HK-2 (cell line): ENCODE data around the gene EFEMP2.

Experiments
- DNase-seq: peaks from one replicate; pipeline ENCODE4 v3.0.0-alpha.2; 2018; ENCODE audit not compliant: unreplicated experiment

EFEMP2 gene

DNA sequence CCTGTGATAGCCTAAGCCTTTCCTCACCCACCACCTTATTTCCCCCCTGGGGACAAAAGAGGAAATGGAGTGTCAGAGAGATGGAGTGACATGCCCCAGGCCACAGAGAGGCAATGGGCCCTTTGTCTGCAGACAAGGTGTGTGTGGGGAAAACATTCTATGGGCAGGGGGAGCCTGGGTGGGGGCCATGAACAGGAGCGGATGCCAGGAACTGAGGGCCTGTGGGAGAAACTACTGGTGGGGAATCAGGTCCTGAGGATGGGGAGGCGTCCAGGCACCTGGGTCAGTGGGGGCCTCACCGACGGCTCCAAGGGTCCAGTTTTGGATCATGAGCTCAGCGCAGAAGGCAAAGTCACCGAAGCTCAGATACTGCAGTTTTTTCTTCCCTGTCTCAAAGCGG lies 12.6 kb upstream of the EFEMP2 start:
- DNase-seq = no peak

DNA sequence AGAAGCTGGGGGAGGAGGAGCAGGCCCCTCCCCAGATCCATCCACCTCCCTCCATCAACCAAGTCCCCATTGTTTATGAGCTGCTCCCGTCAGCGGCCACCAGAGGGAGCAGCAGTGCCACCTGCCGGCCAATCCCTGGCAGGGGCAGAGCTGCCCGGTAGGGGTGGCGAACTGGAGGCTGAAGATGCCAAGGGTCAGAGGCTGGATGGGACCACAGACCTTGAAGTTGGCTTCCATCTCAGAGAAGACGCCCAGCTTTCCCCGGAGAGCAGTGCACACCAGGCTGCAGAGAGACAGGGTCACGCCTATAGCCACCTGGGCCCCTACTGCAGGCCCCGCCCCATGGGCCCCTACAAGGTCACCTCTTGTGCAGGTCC lies 12.1 kb upstream of the EFEMP2 start:
- DNase-seq = peak; percentile 73

DNA sequence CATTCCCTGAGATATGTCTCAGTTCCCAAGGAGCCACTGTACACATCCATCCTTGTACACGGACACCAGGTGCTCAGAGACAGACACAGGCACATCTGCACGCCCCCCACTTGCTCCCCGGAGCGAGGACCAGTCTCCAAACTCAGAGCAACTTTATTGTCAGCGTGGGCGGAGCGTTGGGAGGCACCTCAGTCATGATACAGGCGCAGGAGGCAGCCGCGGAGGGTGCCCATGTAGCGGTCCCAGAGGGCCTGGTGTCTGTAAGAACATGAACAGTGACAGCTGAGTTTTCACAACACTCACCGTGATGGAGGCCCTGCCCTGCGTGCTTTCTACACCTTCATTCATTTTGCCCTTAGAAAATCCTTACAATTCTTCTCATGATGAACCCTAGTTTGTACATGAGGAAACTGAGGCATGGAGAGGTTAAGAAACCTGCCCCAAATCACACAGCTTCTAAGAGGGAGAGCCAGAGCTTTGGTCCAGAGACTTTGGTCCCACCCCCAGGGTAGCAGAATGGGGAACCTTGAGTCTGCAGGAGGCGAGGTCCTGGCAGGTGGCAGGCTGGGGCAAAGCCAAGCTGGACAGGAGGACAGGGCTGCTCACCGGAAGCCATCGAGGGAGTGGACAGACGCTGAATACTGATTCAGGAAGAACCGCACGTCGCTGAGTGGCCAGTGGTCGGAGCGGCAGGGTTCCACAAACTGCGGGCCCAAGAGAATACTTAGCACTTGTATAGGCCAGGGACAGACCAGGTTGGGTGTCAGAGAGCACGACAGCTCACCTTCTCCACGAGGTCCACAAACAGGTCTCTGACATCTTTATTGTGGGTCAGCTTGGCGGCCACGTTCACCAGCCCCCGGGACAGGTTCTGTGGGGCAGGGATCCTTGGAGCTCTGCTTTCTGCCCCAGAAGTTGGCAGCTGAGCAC lies 11.5 kb upstream of the EFEMP2 start:
- no peak for DNase-seq

DNA sequence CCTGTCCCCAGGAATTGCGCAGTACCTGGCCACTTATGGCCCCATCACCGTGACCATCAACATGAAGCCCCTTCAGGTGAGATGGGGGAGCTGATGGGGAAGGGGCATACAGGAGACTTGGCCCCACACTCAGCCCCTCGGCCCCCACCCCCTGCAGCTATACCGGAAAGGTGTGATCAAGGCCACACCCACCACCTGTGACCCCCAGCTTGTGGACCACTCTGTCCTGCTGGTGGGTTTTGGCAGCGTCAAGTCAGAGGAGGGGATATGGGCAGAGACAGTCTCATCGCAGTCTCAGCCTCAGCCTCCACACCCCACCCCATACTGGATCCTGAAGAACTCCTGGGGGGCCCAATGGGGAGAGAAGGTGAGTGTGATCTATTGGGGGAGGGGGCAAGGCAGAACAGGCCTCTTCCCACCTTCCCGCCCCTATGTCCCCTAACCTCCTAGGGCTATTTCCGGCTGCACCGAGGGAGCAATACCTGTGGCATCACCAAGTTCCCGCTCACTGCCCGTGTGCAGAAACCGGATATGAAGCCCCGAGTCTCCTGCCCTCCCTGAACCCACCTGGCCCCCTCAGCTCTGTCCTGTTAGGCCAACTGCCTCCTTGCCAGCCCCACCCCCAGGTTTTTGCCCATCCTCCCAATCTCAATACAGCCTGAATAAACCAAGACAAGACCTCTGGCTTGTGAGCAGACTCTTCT lies 10.6 kb upstream of the EFEMP2 start:
- DNase-seq = no peak

DNA sequence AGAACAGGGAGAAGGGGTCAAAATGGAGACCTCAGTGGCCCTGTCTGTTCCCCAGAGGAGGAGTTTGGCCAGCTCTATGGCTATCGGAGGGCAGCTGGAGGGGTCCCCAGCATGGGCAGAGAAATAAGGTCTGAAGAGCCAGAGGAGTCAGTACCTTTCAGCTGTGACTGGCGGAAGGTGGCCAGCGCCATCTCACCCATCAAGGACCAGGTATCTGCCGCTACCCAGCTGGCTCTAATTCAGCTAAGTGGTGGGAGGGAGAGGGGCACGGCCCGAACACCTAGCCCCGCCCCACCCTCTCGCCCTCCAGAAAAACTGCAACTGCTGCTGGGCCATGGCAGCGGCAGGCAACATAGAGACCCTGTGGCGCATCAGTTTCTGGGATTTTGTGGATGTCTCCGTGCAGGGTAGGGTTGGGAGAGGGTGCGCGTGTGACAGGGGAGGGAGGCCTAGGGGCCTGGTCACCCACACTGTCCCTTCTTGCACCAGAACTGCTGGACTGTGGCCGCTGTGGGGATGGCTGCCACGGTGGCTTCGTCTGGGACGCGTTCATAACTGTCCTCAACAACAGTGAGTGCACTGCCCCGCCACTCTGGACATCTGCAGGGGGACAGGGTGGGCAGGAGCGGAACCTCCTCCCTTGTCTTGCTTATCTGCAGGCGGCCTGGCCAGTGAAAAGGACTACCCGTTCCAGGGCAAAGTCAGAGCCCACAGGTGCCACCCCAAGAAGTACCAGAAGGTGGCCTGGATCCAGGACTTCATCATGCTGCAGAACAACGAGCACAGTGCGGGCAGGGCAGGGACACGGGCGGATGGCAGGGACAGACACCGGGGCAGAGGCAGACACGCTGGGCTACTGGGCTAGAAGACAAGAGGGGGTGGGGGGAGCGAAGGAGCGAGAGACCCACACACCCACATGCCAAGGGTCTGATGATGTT lies 9.8 kb upstream of the EFEMP2 start:
- DNase-seq = no peak

DNA sequence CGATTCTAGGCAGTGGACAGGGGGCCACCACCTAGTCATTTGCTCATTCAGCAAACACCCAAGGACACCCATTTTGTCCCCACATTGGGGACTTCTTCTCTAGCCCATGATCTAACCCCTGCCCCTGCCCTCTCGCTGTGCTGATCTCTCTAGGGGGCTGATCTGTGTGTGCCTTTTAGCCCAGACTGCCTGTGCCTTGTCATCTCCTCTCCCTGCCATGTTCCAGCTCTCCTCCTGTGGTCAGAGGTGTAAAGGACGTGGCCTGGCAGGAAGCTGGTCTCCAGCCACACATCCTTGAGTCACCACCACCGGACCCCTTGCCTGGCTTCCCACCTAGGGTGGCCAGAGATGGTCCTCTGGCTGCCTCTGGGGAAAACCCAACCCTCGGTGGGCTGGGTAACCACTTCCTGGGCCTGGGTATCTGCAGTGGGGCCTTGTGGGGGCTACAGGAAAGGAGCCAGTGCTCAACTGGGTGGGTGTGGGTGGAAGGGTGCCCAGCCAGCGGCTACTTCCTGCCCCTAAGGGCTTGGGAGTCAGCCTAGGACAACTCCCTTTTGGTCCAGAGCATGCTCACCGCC lies 8.3 kb upstream of the EFEMP2 start:
- no peak for DNase-seq

DNA sequence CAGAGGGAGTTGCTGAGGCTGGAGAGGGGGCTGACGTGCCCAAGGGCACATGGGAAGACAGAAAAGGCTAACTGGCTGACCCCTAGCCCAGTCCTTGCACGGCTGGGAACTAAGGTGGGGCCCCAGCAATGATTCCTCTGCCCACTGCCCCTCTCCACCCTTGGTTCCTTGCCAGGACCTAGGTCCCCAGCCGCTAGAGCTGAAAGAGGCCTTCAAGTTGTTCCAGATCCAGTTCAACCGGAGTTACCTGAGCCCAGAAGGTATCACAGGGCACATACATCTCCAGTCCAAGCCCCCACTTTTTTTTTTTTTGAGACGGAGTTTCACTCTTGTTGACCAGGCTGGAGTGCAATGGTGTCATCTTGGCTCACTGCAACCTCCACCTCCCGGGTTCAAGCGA lies 7.4 kb upstream of the EFEMP2 start:
- no peak for DNase-seq

DNA sequence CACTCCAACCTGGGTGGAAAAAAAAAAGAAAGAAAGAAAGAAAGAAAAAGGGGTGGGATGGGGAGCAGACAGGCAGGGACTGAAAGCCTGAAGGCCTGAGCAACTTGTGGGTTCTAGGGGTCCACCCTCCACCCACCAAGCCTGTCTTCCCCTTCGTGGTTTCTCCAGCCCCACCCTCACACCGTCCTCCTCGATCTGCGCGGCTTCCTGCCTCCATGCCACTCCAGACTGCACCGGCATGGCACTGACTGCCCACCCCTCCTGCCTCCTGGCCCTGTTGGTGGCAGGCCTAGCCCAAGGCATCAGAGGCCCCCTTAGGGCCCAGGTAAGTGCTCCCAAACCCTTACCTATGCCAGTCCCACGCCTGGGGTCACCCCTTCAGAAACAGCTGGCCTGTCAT lies 7.0 kb upstream of the EFEMP2 start, which contains the start of gene CTSW:
Gene CTSW, plus strand, starts transcription at position 221 of the 400 bp plus-strand sequence. Its CDS starts 18 bp downstream, at position 239.
- DNase-seq = no peak

DNA sequence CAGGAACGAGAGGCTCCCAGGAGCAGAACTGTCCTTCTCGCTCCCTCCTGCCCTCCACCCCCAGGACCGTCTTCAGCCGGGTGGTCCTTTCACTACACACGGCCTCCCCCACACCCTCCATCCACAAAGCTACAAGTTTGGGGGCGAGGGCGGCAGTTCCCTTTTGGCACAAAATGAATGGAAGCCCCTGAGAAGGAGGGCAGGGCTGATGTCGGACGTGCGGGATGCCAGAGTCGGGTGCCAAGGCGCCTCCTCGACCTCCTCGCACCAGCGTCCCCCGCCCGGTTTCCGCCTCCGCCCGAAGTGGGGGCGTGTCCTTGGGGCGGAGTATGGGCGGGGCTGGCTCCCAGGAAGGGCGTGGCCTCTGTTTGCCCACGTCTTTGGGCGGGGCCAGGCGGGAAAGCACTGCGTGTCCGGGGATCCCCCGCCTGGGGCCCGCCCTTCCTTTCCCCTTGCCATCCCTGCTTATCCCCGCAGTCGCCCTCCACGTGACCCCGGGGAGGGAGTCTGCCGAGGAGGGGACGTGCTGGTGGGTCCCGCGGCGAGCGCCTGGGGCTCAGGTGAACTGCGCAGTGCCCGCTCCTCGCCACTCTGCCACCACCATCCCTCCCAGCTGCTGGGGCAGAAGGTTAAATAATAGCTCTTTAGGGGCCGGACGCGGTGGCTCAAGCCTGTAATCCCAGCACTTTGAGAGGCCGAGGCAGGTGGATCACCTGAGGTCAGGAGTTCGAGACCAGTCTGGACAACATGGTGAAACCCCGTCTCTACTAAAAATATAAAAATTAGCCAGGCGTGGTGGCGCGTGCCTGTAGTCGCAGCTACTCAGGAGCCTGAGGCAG lies 937 bp upstream of the EFEMP2 start:
- DNase-seq = peak; percentile 91

DNA sequence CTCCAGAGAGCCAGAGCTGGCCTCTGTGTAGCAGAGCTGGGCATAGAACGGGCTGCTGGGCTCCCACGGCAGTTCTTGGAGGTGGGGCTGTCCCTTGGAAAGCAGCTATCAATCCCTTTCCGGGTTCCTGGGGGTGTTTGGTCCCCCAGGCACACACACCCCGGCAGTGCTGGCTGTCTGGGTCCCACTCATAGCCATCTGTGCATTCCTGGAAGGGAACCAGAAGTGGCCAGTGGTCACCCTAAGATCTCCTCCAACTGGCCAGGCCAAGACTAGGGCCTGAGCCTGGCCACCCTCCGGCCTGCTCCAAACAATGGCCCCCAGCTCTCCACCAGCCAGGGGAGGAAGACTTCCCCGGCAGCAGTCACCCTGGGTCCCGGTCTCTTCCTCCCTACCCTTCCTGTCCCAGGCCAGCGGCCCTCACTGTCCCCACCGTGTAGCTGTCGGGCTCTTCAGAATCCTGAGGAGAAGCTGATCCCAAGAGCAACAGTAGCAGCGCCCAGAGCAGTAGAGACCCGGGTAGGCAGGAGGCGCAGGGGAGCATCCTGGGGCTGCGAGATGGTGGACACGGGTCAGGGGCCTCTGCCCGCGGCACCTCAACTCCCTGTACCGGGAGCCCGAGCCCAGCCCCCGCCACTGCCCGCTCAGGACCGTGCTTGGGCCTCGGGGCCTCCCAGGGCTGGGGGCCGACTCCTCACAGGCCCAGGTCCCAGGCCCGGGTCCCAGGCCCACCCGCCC lies 620 bp downstream of the EFEMP2 start:
- DNase-seq = no peak

DNA sequence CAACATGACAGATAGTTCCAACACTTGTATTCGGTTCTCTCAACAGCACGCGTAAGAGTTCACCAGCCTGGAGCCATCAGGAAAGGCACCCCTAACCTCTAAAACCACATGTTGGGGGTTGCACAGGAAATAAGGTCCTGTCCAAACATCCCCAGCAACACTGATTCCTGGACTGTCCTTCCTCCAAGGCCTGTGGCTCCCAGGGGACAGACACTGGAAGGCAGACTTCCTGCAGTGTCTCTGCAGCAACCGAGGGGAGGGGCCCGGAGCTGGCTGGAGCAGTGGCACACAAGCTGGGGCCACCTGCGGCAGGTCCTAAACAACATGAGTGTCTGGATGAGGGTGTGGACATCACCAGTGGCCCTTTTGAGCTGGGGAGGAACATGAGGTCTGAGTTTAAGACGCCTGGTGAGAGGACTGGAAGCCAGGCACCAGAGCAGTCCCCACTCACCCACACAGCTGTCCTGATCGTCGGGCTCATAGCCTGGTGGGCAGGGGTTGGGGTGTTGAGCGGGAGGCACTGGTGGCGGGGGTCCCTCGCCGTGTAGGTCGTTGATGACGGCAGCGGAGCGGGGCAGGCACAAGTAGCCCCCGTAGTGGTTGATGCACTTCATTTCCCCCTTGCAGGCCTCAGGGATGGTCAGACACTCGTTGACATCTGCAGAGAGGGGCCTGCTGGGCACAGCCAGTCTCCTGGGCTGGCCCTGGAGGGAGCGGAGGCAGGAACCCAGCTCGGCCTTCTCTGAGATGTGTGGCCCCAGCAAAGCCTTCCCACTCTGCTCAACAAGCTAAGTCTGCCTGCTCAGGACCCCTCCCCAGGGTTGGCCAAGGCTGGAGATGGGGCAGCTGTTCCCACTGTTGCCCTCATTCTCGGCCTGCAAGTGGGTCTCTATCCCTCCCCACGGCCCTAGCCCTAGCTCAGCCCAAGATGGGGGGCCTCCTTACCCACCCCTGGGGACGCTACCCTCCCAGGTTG lies 1.6 kb downstream of the EFEMP2 start:
- no peak for DNase-seq

DNA sequence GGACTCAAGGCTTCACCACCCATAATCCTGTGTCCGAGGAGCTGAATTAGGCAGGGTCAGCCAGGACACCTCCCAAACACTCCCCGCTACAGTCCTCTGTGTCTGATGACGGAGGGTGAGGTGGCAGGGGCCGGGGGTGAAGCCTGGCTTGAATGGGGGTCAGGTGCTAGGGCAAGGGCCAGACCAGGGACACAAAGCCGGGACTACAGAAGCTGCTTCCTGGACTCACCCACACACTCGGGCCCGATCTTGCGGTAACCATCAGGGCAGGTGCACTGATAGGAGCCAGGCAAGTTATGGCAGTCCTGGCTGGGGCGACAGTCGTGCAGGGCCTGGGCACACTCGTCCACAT lies 2.3 kb downstream of the EFEMP2 start:
- DNase-seq = no peak

DNA sequence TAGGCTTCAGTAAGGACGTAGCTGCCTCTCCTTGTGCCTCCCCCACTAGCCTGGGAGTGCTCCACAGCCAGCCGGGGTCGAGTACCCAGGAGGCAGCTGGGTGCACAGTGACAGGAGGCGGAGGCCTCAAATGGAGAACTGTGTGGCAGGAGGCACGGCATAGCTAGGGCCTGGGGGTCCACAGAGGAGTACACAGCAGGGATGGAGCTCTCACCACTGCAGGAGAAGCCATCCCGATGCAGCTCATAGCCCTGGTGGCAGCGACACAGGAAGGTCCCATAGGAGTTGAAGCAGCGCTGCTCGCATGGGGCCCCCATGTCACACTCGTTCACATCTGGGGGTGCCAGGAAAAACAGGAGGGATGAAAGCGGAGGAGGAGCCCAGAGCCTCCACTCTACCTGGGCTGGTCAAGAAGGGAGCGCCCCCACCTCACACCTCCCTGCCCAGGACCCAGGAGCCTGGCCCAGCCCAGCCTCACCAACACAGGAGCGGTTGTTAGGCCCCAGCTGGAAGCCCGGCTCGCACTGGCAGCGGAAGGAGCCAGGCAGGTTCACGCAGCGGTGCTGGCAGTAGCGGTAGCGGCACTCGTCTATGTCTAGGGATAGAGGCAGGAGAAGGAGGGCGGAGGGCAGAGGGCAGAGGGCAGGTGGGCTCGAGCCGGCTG lies 2.8 kb downstream of the EFEMP2 start:
- no peak for DNase-seq

DNA sequence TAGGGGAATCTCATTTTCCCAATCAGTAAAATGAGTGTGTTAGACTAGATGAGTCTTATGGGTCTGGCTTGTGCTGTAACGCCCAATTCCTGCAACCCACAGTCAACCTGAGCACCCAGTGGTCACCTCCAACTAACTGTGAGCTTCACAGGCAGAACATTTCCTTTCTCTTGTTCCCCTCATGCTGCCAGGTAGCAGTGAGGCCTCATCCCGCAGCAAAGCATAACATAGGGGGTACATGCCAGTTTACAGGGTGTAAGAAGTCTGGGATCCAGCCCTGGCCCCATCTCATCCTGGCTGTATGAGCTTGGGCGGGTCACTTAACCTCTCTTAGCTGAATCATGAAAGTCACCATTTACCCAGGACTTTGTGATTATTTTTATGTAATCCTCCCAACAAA lies 3.7 kb downstream of the EFEMP2 start:
- DNase-seq = no peak

DNA sequence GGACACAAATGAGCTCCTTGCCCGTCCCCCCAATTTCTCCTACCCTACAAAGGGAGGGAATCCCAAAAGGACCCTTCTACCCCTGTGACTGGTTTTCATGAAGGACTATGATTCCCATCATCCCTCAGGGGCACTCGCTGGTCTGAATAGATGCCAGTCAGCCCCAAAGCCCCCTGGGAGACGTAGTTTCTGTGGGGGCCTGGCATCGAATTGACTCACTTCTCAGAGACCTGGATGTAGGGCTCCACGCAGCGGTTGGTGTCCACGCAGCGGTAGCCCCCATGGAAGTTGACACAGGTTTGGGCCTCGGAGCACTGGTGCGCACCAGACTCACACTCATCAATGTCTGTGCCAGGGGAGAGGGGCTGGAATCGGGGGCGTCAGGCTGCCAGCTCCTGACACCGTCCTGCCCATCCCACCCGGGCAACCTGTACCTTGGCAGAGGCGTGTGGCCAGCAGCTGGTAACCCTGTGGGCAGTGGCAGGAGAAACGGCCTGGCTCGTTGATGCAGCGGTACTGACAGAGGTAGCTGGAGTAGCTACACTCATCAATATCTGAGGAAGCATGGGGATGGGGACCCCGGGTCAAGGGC lies 4.4 kb downstream of the EFEMP2 start:
- DNase-seq = no peak

DNA sequence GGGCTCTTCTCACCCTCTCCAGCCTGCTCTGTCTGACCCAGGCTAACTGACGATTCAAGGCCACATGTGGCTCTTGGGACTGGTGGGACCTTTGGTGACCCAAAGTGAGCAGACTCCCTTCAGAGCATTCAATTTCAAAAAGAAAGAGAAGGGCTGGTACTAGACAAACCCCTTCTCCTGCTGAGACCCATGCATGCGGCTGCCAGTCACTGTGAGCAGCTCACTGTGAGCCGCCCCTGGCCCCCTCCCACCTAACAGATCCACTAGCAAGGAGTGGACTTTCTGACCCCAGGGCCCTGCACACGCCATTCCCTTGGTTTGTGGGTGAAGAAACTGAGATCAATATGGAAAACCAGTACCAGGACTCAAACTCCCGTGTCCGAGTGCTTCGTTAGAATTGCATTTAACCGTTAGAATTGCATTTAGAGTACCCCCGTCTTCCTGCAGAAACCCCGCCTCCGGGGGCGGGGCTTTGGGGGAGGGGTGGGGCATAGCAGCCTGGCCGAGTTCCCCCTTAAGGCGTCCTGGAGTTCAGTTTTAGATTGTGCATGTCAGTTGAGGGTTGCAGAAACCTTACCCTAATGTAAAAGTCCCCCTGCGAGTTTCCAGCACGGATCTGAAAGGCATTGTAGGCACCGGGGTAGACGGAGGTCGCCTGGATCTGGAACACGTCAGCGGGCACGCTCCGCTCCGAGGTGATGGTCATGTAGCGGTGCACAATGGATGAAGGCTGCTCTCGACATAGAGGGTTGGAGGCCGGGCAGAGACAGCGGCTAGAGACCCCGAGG lies 5.1 kb downstream of the EFEMP2 start:
- no peak for DNase-seq
